HCEC 1CT (cell line): Measurements from ENCODE around the gene CYB5R2.
A peak's percentile ranks its signal among the peaks of the same experiment; 100 is the strongest.

Source experiments
- DNase-seq: peaks from one replicate; pipeline ENCODE4 v3.0.0-alpha.2; 2017

Gene CYB5R2

DNA sequence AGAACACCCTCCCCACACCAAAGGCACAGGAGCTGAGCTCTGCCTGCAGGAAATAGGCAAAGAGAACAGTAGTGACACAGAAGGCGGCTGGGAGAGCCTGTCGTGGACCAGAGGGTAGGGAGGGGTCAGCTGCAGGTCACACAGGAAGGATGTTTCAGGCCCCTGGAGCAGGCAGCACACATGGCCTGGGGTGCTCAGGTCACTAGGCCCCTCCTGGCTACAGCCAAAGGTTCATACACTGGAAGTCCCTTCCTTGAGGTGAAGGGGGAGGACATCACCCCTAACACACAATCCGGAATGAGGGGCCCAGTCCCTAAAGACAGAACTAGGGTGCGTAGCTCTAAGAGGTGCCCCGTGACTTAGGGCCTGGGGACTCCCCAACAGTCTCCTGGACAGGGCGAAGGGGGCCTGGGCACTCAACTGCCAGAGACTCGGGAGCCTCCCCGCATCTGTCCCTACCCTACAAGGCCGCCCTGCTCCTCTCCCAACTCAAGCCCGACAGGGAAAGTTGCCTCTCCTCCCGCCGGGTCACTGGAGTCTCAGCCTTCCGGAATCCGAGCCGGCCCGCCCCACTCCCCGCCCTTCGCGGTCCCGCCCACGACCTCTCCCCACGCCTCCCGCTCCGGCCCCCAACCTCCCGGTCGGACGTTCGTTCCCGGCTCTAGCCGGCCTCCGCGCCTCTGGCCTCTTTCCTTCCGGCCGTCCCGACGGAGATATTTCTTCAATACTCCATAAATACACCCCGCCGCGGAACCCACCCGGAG is at the start of gene CYB5R2:
TSS of gene CYB5R2 (minus strand) at position 541 of the 764 bp plus-strand sequence. CDS start 675 bp downstream, outside the sequence.
- peak; percentile 38 for DNase-seq

- DNase-seq = no peak
Measured at GRCh38 chr11:7714786-7715185, 41.5 kb upstream of the CYB5R2 start.

DNA sequence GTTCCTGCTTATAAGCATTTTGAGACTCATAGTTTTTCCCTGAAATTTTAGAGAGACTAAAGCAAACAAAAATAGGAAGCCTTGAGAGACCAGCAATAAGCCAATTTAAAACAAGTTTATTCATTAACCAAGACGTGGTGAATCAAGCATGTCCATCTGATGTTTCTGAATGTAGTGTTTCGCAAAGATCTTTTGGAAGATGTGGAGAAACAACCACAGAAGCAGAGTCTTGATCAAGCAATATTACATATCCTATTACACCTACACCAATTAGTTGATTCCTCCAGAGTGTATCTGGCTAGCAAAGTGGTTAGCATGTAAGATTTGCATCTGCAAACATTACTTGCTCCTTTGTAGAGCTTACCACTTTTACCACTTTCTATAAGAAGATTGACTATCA is 33.1 kb upstream of the CYB5R2 start, which contains the start of gene OVCH2:
TSS of gene OVCH2 (minus strand) at position 101 of the 400 bp plus-strand sequence. CDS start at position 18, 83 bp downstream.
- DNase-seq = no peak

- DNase-seq = no peak
Measured at GRCh38 chr11:7703740-7704139, 30.4 kb upstream of the CYB5R2 start.

- DNase-seq = no peak
Measured at GRCh38 chr11:7696424-7696823, 23.1 kb upstream of the CYB5R2 start.

- DNase-seq = no peak
Measured at GRCh38 chr11:7694235-7694634, 20.9 kb upstream of the CYB5R2 start.

DNA sequence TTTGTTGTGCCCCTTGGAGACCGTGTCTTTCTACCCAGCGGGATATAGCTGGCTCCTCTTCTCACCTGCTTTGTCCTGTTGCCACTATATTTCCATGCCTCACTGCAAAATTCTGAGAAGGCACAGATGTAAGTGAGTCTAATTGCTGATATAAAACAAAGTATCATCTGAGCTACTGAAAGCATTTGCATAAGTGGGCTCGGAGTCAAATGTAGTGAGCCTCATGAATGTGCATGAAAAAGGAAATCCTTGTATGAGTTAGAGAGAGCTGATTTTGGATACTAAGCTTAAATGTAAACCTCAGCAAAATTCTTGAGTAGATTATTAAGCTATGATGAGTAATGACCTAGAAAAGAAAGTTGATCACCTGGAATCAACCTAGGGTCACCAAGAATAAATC is 19.1 kb upstream of the CYB5R2 start:
- DNase-seq = no peak

DNA sequence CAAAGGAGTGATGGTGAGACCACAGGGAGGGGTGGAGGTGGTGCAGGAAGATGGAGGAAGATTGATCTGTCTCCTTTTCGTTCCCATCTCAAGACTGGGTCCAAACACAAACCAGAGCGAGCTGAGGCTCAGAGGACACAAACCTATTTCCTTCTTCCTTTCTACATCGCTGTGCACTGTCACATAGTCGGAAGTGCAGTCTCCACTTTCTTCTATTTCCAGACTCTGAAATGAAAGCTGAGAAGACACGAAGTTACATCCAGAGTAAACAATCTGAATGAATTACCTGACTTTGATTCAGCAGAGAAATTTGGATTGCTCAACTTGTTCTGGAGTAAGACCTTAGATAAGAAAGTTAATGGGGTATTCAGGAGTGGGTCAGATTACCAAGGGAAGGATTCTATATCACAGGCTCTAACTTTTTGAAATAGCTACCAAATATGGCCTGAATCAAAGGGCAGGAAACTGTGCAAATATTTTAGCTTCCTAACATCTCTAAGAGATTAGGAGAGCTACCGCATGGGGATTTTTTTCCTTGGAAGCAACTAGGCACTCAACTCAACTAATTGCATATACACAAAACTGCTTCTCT is 18.6 kb upstream of the CYB5R2 start:
- DNase-seq = no peak

- no peak for DNase-seq
Measured at GRCh38 chr11:7690648-7691047, 17.3 kb upstream of the CYB5R2 start.

GRCh38 chr11:7689239-7689638 is 15.9 kb upstream of the CYB5R2 start:
- DNase-seq = no peak

GRCh38 chr11:7688238-7688826 is 15.0 kb upstream of the CYB5R2 start:
- peak; percentile 37 for DNase-seq

DNA sequence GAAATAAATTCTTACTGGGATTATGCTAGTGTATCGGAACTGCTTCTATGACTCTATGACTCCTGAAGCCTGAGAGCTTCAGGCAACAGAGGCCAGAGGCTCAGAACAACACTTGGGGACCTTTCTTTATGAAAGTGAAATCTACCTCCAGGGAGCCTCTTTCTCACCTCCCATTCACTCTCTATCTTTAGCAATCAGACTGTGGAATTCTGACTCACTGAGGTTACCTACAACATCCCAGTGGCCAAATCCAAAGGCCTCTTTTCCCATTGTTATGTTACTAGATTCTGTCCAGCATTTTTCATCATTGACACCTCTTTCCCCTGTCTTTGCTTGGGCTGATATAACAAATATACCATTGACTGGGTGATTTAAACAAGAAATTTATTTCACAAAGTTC is 14.1 kb upstream of the CYB5R2 start:
- DNase-seq = no peak

GRCh38 chr11:7686761-7687160 is 13.5 kb upstream of the CYB5R2 start:
- no peak for DNase-seq

DNA sequence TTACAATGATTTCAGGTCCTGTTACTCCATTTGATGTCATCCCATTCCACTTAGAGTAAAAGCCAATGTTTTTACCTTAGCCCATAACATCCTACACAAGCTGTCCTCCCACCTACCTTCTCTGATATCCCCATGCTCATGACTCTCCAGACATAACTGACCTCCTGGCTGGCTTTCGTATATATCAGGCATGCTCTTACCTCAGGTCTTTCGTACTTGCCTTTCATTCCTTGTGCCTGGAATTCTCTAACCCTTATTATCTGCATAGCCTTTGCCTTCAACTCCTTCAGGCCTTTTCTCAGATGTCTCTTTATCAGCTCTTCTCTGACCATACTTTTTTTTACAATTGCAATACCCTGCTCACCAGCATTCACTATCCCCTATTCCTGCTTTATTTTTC is 10.3 kb upstream of the CYB5R2 start:
- DNase-seq = no peak

DNA sequence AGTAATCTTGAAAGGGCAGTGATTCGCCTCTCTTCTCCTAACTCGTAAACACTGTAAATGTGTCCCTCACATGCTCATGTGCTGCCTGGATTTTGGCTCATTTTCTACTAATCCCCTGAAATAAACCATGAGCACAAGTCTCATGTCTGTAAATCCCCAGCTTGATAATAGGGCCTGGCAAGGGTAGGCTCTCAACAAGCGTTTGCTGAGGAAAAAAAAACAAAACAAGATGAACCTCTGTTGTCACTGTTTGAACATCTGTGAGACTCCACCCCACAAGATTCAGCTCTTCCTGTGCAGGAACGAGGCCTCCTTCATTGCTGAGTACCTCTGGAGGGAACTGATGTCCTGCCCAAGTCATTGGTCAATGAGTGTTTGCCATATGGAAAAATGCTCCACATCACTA is 4.5 kb upstream of the CYB5R2 start:
- peak; percentile 11 for DNase-seq

- no peak for DNase-seq
Measured at GRCh38 chr11:7677071-7677470, 3.8 kb upstream of the CYB5R2 start.

GRCh38 chr11:7675631-7676030 is 2.3 kb upstream of the CYB5R2 start:
- DNase-seq = no peak

- peak; percentile 3 for DNase-seq
Measured at GRCh38 chr11:7673724-7674434, 579 bp upstream of the CYB5R2 start.

GRCh38 chr11:7672276-7672959 is 882 bp downstream of the CYB5R2 start:
- DNase-seq = no peak

DNA sequence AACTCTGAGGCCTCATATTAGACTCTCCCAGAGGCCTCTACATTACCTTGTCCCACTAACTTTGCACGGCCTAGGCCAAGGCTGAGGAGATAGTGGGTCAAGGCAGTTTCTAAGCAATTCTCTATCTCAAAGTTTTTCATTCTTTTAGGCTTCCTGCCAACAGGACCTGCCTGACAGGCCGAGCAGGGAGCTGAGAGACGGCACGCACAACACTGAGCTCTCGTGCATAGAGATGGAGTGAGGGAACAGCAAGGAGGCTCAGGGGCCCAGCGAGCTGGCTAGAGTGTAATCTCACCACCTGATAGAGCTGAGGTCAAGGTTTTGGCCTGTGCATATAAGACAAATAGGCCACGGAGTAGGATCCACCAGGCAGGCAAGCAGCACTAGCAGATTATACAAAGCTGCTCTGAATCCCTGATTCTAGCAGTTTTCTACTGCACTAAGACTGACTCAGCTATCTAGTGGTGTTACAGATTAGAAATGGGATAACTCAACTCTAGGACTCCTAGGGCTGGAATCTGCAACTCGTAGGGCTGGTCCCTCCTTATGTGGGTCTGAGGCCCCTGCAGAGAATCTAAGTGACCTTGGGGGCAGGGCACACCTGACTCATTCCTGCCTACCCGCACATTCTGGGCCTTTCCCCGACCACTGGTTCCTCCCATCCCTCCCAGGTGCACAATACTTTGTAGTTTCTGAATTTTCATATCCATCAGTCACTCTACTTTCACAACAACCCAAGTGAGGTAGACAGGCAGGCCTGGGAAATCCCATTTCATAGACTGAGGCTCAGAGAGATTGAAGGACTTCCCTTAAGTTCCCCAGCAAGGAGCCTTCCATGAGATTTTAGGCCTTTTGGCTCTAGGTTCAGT is 1.7 kb downstream of the CYB5R2 start:
- DNase-seq = no peak

GRCh38 chr11:7670641-7671040 is 2.7 kb downstream of the CYB5R2 start:
- no peak for DNase-seq

GRCh38 chr11:7668911-7669310 is 4.4 kb downstream of the CYB5R2 start:
- DNase-seq = no peak
